HG03060 (cell line): ENCODE data around the gene INPP5K.
"Not testable (repeated sequence)": the region's sequence is repeated elsewhere in the genome, so short reads cannot be mapped to it uniquely, and the experiment has no call there.

Source experiments
- ATAC-seq: cut with Tn5 transposase; IDR thresholded peaks from one replicate; pipeline ENCODE4 v1.9.1; 2021; ENCODE audit warnings: low read depth, moderate number of reproducible peaks; ENCODE audit not compliant: unreplicated experiment

The INPP5K gene

GRCh38 chr17:1548032-1548431 lies 31.6 kb upstream of the INPP5K start:
- no peak for ATAC-seq

- no peak for ATAC-seq
Measured at GRCh38 chr17:1546292-1546922, 30.0 kb upstream of the INPP5K start.

GRCh38 chr17:1545618-1546017 lies 29.2 kb upstream of the INPP5K start:
- ATAC-seq, result no peak

- ATAC-seq, result no peak
Measured at GRCh38 chr17:1542316-1542715, 25.9 kb upstream of the INPP5K start.

- no peak for ATAC-seq
Measured at GRCh38 chr17:1541367-1541904, 25.0 kb upstream of the INPP5K start.

GRCh38 chr17:1539811-1540210 lies 23.4 kb upstream of the INPP5K start:
- no peak for ATAC-seq

GRCh38 chr17:1535737-1536136 lies 19.3 kb upstream of the INPP5K start:
- ATAC-seq, result no peak

GRCh38 chr17:1533661-1534325 lies 17.4 kb upstream of the INPP5K start:
- ATAC-seq, result no peak

- ATAC-seq, result no peak
Measured at GRCh38 chr17:1532836-1533602, 16.6 kb upstream of the INPP5K start.

GRCh38 chr17:1529863-1530262 lies 13.5 kb upstream of the INPP5K start:
- no peak for ATAC-seq

- not testable (repeated sequence) for ATAC-seq
Measured at GRCh38 chr17:1526876-1527275, 10.5 kb upstream of the INPP5K start.

GRCh38 chr17:1522626-1523025 lies 6.2 kb upstream of the INPP5K start:
- ATAC-seq, result no peak

- no peak for ATAC-seq
Measured at GRCh38 chr17:1521086-1521640, 4.8 kb upstream of the INPP5K start.

GRCh38 chr17:1519678-1520077 lies 3.3 kb upstream of the INPP5K start:
- no peak for ATAC-seq

- ATAC-seq, result no peak
Measured at GRCh38 chr17:1518410-1518809, 2.0 kb upstream of the INPP5K start.

- no peak for ATAC-seq
Measured at GRCh38 chr17:1515640-1516387, 598 bp downstream of the INPP5K start.

GRCh38 chr17:1512351-1512750 lies 4.1 kb downstream of the INPP5K start:
- no peak for ATAC-seq

GRCh38 chr17:1511756-1512321 lies 4.6 kb downstream of the INPP5K start:
- ATAC-seq, result no peak

- ATAC-seq, result no peak
Measured at GRCh38 chr17:1511290-1511689, 5.1 kb downstream of the INPP5K start.

- ATAC-seq, result no peak
Measured at GRCh38 chr17:1509290-1509881, 7.0 kb downstream of the INPP5K start.
